ENCODE results near the gene GAGE12J.
A peak's percentile ranks its signal among the peaks of the same experiment; 100 is the strongest.
"Not testable (repeated sequence)": the region's sequence is repeated elsewhere in the genome, so short reads cannot be mapped to it uniquely, and the experiment has no call there.

GAGE12J gene, protein sequence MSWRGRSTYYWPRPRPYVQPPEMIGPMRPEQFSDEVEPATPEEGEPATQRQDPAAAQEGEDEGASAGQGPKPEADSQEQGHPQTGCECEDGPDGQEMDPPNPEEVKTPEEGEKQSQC

DNA sequence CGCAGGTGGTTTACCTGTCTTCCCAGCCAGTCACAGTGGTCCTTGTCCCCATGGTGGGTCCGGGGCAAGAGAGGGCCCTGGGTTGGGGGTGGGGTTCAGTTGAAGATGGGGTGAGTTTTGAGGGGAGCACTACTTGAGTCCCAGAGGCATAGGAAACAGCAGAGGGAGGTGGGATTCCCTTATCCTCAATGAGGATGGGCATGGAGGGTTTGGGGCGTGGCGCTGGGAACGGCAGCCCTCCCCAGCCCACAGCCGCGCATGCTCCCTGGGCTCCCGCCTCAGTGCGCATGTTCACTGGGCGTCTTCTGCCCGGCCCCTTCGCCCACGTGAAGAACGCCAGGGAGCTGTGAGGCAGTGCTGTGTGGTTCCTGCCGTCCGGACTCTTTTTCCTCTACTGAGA, at the start of gene GAGE12J:
TSS of gene GAGE12J (plus strand) at position 301 of the 400 bp plus-strand sequence. CDS start 1,157 bp downstream, outside the sequence.
- DNase-seq (ENCODE audit: low read depth) = not testable (repeated sequence)

DNA sequence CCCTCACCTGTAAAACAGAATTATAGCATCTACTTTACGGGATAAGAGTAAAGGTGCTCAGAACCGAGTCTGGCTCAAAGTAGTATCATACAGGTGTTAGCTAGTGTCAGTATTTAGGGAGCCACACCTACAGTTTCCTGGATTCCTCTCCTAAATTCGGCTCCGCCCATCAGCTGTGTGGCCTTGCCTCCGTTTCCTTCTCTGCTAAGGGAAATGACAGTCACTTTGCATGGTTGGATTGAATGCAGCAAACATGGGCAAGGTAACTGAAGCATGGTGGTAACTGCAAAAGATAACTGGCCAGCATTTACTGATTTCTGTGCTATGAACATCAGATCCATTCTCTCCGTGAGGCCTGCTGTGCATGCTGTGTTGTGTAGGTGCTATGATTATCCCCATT, 49.4 kb upstream of the GAGE12J start:
- DNase-seq (ENCODE audit: low read depth) = no peak

DNA sequence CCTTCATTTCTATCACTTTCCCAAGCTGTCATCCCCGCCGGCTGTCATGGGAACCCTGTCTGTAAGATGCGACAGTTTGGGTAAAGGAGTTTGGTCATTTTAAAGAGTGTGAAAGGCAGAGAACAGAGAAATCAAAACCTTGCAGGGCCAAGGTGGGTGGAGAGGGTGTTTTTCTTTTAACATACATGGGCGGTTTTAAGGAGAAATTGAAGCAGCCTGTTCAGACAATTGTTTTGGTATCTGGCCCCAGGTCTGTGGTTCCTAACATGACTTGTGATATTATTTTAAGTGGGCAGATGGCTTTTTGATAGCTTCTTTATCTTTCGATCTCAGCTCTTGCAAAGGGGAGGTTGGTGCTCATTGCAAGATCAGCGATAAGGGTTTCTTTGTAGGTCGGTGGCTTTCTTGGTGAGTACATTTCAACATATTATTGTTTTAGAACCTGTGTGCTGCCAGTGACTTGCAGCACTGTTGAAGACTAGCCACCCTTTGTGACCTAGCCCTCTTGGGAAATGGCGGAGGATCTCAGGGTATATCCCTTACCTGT, 48.6 kb upstream of the GAGE12J start:
- no peak for DNase-seq (ENCODE audit: low read depth)

DNA sequence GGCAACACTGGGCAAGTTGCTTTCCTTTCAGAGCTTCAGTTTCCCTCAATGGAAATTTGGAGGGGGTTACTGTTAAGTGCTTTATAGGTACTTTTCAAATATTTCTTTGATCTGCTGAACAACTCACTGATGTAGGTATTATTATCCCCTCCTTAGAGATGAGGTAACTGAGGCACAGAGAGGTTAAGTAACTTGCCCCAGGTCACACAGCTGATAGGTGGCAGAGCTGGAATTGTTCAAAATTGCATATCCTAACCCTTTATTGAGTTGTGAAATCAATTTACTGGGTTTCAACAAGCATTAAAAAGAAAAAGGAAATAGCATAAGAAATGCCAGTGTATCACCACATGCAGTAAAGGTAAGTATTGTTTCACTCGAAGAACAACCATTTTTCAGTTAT, 45.6 kb upstream of the GAGE12J start:
- DNase-seq (ENCODE audit: low read depth) = no peak

DNA sequence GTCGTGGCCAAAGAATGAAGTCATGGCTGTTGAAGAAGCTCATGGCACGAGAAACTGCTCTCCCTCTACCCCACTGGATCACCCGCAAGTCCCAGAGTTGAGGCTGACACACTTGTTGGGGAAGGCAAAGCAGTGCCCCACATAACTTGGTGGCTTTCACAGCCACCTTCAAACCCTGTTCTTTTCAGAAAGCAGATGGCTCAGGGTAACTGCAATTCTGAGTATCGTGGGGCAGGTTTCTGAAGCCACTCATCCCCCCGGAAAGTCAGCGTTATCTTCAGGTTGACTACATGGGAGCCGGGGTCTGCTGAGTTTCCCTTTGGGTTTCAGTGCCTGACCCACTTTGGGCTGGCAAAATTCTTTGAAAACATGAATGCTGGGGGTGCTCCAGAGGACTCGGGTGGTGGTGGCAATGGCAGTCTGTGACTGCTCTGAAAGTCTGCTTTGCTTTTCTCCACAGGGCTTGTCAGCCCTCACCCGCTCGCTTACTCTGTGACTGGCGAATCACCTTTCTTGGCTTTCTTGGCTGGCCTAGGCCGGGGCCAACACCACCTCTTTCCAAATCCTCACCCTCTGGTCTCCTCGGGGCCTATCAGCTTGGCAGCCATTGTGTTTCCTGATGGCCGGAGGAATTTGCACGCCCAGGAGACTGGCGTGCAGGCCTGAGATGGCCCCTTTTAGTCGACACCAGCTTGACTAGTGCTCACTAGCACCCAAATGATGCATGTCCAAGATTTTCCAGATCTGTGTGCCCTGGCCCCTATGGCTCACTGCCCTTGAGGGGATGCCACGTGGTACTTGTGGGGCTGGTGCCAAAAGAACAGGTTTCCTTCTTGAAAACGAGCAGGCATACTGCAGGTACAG, 44.9 kb upstream of the GAGE12J start:
- DNase-seq (ENCODE audit: low read depth) = no peak

DNA sequence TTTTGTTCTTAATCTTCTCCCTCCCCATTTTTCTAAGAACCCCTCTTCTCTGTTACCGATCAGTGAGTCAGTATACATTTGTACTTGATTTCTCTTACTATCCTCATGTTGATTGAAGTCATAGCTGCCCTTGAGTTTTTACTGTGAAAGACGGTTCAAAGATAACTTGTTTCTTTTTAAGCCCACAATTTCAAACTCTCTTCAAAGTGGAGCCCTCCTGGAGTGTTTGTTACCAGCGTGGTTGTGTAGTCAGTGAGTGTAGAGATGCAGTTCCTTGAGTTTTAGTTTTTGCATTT, 44.4 kb upstream of the GAGE12J start:
- DNase-seq (ENCODE audit: low read depth) = no peak

DNA sequence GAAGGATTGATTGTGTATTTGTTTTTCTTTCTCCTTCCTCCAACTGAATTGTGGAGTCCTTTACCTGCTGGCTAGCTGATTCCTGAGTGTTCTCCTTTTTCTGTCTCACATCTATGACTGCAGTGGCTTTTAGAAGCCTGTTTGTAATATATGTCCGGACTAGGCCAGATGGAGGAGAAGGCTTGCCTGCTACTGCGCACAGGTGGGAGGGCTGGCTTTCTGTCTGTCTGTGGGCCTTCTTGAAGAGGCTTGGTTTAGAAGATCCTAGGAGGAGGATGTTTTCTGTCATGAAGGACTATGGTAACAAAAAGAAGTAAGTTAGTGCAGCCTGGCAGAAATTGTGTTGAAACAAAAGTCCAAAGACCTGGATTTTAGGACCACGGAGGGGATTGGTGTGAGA, 43.8 kb upstream of the GAGE12J start:
- no peak for DNase-seq (ENCODE audit: low read depth)

DNA sequence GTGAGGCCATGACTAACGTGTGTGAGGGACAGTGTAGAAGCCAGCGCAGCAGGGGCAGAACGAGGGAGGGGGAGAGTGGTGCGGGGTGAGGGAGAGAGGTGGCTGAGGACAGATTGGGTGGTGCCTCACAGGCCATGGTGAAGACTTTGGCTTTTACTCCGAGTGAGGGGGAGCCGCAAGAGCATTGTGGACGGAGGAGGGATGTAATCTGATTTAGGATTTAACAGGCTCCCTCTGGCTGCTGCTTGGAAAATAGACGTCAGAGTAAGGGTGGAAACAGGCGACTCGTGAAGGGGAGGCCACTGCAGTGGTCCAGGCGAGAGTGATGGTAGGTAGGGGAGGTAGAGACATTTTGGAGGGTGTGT, 39.2 kb upstream of the GAGE12J start:
- no peak for DNase-seq (ENCODE audit: low read depth)

DNA sequence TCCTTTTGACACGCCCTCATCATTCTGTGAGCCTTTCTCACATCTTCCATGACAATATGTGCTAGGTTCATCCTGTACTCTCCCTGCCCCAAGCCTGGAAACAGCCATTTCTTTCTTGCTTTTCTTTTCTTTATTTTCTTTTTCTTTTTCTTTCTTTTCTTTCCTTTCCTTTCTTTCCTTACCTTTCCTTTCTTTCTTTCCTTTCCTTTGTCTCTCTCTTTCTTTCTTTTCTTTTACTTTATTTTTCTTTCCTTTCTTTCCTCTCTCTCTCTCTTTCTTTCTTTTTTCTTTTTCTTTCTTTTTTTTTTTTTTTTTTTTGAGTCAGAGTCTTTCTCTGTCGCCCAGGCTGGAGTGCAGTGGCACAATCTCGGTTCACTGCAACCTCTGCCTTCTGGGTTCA, 37.6 kb upstream of the GAGE12J start:
- DNase-seq (ENCODE audit: low read depth) = no peak

DNA sequence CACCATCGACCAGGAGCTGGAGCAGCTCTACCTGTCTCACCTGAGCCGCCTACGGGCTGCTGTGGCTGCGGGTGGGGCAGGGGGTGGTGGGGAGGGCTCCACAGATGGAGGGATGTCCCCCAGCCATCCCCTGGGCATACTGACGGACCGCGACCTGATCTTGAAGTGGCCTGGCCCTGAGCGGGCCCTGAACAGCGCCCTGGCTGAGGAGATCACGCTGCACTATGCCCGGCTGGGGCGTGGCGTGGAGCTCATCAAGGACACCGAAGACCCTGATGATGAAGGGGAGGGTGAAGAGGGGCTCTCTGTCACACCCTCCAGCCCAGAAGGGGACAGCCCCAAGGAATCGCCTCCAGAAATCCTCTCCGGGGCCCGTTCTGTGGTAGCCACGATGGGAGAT, 35.7 kb upstream of the GAGE12J start:
- DNase-seq (ENCODE audit: low read depth) = no peak

DNA sequence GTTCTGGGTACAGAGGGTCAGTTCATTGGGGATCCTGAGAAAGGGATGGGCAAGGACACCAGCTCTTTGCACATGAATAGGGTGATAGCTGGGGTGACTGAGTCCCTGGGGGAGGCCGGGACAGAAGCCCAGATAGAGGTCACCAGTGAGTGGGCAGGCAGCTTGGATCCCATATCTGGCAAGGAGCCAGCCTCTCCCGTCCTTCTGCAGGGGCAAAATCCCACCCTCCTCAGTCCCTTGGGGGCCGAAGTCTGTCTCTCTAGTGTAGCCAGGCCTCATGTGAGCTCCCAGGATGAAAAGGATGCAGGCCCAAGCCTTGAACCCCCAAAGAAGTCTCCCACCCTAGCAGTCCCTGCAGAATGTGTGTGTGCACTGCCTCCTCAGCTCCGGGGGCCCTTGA, 35.3 kb upstream of the GAGE12J start:
- DNase-seq (ENCODE audit: low read depth) = no peak

DNA sequence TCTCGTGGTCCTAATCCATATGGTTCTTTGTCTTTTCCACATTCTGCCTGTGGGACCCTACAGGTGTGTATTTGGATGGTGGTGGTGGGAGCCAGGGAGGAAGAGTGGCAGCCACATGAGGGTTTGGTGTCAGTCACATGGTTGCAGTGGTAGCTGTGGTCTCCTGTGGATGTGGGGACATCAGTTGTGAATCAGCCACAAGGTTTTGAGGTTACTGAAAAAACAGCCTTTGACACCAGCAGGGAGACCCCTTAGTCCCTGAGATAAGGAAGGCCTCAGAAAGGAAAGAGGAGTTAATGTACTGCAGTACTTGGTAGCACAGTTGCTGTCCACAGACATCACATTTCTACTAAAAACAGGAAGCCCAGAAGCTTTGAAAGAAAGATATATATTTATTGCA, 34.2 kb upstream of the GAGE12J start:
- DNase-seq (ENCODE audit: low read depth) = no peak

DNA sequence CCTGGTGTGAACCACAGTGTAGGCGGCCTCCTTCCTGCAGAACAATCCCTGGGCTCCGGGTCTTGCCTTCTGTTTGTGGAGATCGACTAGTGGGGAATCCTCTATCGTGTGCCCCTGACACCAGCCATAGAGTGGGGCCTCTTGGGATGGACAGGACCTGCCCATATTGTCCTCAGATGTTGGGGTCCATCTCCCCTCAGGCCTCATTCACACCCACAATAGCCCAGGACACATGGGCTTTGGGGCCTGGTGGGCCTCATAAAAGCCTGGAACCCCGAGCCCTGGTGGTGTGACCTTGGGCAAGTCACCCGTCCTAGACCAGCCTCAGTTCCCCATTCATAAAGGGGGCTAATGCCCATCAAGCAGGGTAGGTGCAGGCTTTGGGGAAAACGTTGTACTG, 31.6 kb upstream of the GAGE12J start:
- DNase-seq (ENCODE audit: low read depth) = no peak

DNA sequence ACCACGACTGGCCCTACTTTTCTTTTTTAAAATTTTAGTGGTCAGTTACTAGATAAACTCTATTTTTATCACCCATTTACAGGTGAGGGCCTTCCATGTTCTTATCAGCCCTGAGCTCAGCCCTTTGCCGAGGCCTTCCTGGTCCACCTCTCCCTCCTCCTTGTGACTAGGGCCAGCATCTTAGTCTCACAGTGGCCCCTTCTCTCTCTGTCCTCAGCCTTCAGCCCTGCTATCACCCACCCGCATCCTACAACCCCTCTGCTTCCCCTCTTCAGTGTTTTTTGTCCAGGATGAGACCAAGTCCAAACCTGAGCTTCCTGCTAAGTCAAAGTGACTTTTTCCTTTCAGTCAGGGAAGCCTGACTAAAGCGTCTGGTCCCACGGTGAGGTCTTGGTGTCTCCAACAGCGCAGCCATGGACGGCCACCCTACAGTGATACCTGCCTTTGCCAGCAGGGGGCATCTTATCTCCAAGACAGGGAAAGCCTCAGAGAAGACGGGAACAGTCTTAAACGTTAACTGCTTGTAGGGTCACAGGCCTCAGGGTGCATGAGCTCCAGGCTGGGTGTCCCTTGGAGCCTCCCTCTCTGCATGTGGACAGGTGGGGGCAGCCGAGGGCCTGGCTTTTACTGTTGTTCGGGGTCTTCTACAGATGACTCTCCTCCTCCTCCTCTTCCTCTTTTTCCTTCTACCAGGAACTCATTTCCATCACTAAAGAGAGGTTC, 30.1 kb upstream of the GAGE12J start:
- DNase-seq (ENCODE audit: low read depth) = peak; percentile 57

DNA sequence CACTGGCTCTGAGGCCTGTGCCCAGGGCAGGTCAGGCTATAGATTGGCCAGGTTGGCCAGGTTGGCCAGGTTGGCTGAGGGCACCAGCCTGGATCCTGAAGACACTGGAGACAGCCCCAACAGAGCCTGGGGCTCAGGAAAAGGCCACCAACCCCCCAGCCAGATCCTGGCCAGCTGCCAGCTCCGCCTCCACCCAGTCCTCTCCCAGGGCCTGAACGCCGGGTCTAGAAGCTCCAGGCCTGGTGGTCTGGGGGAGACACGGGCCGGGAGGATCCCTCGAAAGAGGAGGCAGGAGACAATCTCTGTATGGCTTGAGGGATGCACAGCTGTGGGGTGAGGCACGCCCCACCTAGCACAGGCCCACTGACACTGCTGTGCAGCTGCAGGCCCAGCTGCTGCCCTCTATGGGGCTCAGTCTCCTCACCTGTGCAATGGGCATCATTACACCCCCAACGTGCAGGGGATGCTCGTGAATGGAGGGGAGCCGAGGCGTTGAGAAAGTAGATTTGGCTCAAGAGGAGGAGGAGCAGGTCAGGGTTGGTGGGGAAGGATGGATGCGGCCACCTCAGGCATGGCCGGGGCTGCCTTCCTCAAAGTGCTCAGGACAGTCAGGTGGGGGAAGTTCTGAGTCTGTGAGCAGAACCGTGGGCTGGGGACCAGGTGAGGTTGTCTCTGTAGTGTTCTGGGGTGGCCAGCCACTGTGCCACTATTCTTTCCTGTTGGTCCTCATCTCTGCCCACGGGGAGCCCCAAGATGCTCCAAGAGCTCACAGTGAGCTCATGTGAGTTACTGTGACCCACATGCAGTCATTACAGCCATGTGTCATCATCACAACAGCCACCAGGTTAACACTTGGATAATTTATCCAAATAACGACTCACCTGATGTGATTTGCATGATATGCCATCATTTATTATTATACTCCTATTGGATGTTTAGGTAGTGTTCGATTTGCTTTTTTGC, 29.2 kb upstream of the GAGE12J start:
- no peak for DNase-seq (ENCODE audit: low read depth)

DNA sequence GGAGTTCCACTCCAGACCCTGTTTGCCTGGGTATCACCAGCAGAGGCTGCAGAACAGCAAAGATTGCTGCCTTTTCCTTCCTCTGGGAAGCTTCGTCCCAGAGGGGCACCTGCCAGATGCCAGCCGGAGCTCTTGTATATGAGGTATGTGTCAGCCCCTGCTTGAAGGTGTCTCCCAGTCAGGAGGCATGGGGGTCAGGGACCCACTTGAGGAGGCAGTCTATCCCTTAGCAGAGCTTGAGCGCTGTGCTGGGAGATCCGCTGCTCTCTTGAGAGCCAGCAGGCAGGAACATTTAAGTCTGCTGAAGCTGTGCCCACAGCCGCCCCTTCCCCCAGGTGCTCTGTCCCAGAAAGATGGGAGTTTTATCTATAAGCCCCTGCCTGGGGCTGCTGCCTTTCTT, 22.5 kb upstream of the GAGE12J start:
- not testable (repeated sequence) for DNase-seq (ENCODE audit: low read depth)

DNA sequence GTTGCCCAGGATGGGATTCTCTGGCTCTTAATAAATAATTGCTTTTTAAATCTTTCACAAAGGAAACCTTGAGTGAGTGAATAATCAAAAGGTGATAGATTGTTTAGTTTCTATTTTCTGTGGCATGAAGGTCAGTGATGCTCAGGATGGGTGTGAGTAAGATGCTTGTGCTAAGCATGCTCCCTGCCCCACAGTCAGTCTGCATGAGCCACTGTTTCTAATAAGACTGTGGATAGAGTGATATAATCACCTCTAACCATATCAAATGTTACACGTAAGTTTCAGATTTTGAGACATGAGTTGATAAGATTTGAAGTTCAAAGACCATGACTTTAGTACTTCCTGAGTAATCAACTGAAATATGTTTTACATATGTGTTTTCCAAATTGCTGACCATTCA, 21.1 kb upstream of the GAGE12J start:
- DNase-seq (ENCODE audit: low read depth) = no peak

DNA sequence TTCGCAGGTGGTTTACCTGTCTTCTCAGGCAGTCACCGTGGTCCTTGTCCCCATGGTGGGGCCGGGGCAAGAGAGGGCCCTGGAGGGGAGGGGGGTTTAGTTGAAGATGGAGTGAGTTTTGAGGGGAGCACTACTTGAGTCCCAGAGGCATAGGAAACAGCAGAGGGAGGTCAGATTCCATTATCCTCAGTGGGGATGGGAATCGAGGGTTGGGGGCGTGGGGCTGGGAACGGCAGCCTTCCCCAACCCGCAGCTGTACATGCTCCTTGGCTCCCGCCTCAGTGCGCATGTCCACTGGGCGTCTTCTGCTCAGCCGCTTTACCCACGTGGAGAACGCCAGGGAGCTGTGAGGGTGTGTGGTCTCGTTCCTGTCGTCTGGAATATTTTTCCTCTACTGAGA, 18.5 kb upstream of the GAGE12J start, which contains the start of gene GAGE10:
TSS of gene GAGE10 (plus strand) at position 301 of the 400 bp plus-strand sequence. CDS start 1,214 bp downstream, outside the sequence.
- no peak for DNase-seq (ENCODE audit: low read depth)

DNA sequence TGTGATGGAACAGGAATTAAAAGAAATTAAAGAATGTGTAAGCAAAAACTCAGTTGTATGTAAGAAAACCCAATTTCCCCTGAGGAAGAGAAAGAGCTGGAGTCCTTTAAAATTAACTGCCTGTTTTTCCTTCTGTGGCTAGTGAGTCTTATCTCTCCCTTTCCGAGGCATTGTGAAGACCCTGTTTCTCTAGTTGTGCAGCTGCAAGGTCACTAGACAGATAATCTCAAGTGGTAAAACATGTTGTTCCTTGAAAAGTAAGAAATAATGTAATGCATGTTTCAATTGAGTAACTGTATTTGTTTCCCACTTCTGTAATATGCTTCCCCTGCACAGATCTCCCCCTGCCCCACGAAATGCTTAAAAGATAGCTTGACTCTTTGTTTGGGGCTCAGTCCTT, 14.1 kb upstream of the GAGE12J start:
- not testable (repeated sequence) for DNase-seq (ENCODE audit: low read depth)

DNA sequence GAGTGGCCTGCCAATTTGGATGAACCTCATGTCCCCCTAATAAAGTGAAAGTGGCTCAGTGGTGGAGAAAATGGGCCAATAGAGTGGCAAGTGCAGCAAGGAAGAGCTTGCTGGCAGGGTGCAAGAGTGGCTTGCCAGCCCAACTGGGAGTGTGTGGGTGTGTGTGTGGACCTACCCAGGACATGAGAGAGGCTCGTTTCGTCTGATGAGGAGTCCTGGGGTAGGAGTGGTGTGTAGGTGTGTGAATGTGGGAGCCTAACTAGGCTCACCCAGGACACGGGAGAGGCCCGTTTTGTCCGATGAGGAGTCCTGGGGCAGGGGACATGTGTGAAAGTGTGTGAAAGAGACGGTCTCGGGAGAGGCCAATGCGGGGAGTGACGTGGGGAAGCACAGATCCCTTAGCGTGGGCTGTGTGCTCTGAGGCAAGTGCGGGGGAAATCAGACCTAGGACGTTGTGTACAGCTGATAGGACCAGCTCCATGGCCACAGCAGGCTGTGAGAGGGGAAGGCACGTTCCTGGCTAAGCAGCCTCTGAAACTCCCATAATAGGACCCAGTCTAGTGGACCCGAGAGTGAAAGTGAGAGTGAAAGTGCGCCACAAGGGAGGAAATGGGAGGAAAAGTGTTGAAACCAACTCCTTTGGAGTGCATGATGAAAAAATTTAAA, 13.1 kb upstream of the GAGE12J start:
- no peak for DNase-seq (ENCODE audit: low read depth)

DNA sequence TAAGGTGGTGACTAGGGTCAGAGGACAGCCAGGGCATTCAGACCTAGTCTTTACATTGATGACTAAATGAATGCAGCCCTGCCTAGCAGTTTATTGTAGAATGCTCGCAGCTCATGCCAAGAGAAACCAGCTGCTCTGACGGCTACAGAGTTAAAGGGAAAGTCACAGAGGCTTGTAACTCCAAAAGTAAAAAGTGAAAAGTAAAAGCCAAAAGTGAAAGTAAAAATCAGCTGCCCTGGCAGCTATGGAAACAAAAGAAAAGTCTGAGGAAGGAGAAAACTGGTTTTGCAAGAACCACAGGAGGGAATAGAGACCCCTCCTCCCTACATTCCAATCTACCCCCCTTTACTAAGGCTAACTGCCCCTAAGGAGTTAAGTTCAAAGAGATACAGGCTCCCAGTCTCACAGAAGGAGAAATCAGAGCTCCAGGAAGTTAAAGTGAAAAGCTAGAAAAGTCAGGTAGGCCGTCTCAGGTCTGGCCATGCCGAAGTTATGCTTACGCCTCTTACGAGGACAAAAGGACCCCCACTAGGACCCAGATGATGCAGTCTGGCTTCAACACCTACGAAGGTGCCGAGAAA, 12.3 kb upstream of the GAGE12J start:
- no peak for DNase-seq (ENCODE audit: low read depth)

Measured in activated T-cell treated with anti-CD3 and anti-CD28 coated beads for 1 hour (primary cell).